GM04504 (cell line): Measurements from ENCODE around the gene MAGEA2B.
"Not testable (repeated sequence)": the region's sequence is repeated elsewhere in the genome, so short reads cannot be mapped to it uniquely, and the experiment has no call there.

Source experiments
- DNase-seq: peaks from one replicate; pipeline ENCODE4 v3.0.0-alpha.2; 2012; ENCODE audit warnings: low read depth

MAGEA2B gene

GRCh38 chrX:152758918-152759317 is 44.5 kb downstream of the MAGEA2B start, which contains the start of gene CSAG3:
Gene CSAG3, plus strand, starts transcription at chrX:152759218.
- DNase-seq, result not testable (repeated sequence)

- DNase-seq, result not testable (repeated sequence)
Observed at GRCh38 chrX:152759544-152759943, 45.1 kb downstream of the MAGEA2B start.

GRCh38 chrX:152761582-152761981 is 47.2 kb downstream of the MAGEA2B start:
- not testable (repeated sequence) for DNase-seq

GRCh38 chrX:152766562-152766961 is 52.1 kb downstream of the MAGEA2B start:
- DNase-seq, result not testable (repeated sequence)
